Measurements from ENCODE around the gene S100A5. TPM values are rescaled to one million over a fixed set of nuclear protein-coding genes. Genes with fewer than 3 reads are reported as not detected.
A peak's percentile ranks its signal among the peaks of the same experiment; 100 is the strongest.

The S100A5 gene
- total and polyA plus RNA-seq, 10 of the 15 experiments (the other 5 are each of a cell fraction or from before 2014, with no cell fraction given) = 0.47 to 0.75 (median 0.56) TPM; not detected in 6

DNA sequence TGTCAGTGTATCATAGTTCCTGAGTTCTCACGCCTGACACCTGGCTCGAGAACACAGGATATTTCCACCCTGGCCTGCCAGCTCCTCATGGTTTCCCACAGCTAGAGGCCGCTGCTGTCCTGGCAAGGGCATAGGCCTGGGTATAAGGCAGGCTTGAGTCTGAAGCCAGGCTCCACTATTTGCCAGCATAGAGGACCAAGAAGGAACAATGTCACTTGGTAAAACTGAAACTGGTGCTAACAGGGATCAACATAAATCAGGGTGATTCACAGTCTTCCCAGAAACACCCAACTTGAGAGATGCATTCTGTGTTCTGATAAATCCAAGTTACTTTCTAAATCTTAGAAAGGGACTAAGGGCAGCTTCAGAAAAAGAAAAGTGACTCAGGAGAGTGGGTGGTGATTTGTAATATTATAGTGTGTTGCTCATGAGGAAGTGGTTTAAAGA is 31.9 kb upstream of the S100A5 start (continued):
- TF ChIP-seq POLR2AphosphoS2 (IDR thresholded peaks at IDR 0.05; ENCODE audit: low read depth, low read length) = no peak
- peak; percentile 39; the same call in 1 of the 2 replicates for TF ChIP-seq SMARCA5 (IDR thresholded peaks at IDR 0.05)
- no peak for TF ChIP-seq E2F4 (IDR thresholded peaks at IDR 0.05; ENCODE audit: low read depth, low read length)
- TF ChIP-seq EGR1 (IDR thresholded peaks at IDR 0.05; ENCODE audit: borderline replicate concordance in 1 of 2, low read depth in 2 of 2, low read length in 2 of 2) = no peak
- no peak for TF ChIP-seq EP300 (IDR thresholded peaks at IDR 0.05; ENCODE audit: borderline replicate concordance in 1 of 2, control insufficient read depth in 1 of 2, low read depth in 2 of 2, low read length in 2 of 2)
- no peak for TF ChIP-seq CHD4 (IDR thresholded peaks at IDR 0.05)
- no peak for TF ChIP-seq SMAD5 (IDR thresholded peaks at IDR 0.05; ENCODE audit: low read depth)
- TF ChIP-seq TAF1 (IDR thresholded peaks at IDR 0.05; ENCODE audit: borderline replicate concordance, low read depth, low read length) = no peak
- no peak for TF ChIP-seq SUPT20H (IDR thresholded peaks at IDR 0.05; ENCODE audit: borderline replicate concordance, control insufficient read depth, low read depth, low read length)
- TF ChIP-seq, protein P1, sequence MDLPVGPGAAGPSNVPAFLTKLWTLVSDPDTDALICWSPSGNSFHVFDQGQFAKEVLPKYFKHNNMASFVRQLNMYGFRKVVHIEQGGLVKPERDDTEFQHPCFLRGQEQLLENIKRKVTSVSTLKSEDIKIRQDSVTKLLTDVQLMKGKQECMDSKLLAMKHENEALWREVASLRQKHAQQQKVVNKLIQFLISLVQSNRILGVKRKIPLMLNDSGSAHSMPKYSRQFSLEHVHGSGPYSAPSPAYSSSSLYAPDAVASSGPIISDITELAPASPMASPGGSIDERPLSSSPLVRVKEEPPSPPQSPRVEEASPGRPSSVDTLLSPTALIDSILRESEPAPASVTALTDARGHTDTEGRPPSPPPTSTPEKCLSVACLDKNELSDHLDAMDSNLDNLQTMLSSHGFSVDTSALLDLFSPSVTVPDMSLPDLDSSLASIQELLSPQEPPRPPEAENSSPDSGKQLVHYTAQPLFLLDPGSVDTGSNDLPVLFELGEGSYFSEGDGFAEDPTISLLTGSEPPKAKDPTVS (IDR thresholded peaks at IDR 0.05; ENCODE audit: low read depth, low read length) = no peak
- TF ChIP-seq, protein P2, sequence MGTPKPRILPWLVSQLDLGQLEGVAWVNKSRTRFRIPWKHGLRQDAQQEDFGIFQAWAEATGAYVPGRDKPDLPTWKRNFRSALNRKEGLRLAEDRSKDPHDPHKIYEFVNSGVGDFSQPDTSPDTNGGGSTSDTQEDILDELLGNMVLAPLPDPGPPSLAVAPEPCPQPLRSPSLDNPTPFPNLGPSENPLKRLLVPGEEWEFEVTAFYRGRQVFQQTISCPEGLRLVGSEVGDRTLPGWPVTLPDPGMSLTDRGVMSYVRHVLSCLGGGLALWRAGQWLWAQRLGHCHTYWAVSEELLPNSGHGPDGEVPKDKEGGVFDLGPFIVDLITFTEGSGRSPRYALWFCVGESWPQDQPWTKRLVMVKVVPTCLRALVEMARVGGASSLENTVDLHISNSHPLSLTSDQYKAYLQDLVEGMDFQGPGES (IDR thresholded peaks at IDR 0.05) = no peak
- TF ChIP-seq NFXL1 (IDR thresholded peaks at IDR 0.05; ENCODE audit: borderline replicate concordance) = no peak
- no peak for TF ChIP-seq NFIC (IDR thresholded peaks at IDR 0.05; ENCODE audit: low read depth, low read length)
- TF ChIP-seq EED (IDR thresholded peaks at IDR 0.05; ENCODE audit: low read depth) = no peak
- TF ChIP-seq, protein P3, sequence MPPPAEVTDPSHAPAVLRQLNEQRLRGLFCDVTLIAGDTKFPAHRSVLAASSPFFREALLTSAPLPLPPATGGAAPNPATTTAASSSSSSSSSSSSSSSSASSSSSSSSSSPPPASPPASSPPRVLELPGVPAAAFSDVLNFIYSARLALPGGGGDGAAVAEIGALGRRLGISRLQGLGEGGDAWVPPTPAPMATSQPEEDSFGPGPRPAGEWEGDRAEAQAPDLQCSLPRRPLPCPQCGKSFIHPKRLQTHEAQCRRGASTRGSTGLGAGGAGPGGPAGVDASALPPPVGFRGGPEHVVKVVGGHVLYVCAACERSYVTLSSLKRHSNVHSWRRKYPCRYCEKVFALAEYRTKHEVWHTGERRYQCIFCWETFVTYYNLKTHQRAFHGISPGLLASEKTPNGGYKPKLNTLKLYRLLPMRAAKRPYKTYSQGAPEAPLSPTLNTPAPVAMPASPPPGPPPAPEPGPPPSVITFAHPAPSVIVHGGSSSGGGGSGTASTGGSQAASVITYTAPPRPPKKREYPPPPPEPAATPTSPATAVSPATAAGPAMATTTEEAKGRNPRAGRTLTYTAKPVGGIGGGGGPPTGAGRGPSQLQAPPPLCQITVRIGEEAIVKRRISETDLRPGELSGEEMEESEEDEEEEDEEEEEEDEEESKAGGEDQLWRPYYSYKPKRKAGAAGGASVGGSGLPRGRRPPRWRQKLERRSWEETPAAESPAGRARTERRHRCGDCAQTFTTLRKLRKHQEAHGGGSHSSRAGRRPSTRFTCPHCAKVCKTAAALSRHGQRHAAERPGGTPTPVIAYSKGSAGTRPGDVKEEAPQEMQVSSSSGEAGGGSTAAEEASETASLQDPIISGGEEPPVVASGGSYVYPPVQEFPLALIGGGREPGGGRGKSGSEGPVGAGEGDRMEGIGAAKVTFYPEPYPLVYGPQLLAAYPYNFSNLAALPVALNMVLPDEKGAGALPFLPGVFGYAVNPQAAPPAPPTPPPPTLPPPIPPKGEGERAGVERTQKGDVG (CRISPR knock-in tag; IDR thresholded peaks at IDR 0.05) = no peak
- no peak for TF ChIP-seq MXI1 (IDR thresholded peaks at IDR 0.05; ENCODE audit: low read depth, low read length)
- TF ChIP-seq JUND (IDR thresholded peaks at IDR 0.05; ENCODE audit: low read depth, low read length) = no peak
- TF ChIP-seq MEF2A (IDR thresholded peaks at IDR 0.05; ENCODE audit: insufficient read depth, low read depth, low read length) = no peak

All from GM12878 (cell line).